GM12873 (cell line): ENCODE data around the gene AIM2.

Experiments used
- TF ChIP-seq, protein P1 (sequence below): IDR thresholded peaks from 2 replicates; pipeline ENCODE4 v1.5.1; 2012; ENCODE audit warnings: low read depth, mild to moderate bottlenecking, moderate library complexity, low read length, control low read depth; ENCODE audit not compliant: insufficient read depth; ENCODE audit errors: missing control alignments

The AIM2 gene

GRCh38 chr1:159071970-159072582 is 4.5 kb downstream of the AIM2 start:
- TF ChIP-seq, protein P1, sequence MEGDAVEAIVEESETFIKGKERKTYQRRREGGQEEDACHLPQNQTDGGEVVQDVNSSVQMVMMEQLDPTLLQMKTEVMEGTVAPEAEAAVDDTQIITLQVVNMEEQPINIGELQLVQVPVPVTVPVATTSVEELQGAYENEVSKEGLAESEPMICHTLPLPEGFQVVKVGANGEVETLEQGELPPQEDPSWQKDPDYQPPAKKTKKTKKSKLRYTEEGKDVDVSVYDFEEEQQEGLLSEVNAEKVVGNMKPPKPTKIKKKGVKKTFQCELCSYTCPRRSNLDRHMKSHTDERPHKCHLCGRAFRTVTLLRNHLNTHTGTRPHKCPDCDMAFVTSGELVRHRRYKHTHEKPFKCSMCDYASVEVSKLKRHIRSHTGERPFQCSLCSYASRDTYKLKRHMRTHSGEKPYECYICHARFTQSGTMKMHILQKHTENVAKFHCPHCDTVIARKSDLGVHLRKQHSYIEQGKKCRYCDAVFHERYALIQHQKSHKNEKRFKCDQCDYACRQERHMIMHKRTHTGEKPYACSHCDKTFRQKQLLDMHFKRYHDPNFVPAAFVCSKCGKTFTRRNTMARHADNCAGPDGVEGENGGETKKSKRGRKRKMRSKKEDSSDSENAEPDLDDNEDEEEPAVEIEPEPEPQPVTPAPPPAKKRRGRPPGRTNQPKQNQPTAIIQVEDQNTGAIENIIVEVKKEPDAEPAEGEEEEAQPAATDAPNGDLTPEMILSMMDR, result peak; percentile 65

GRCh38 chr1:159068886-159069285 is 7.7 kb downstream of the AIM2 start:
- TF ChIP-seq, protein P1, result no peak

DNA sequence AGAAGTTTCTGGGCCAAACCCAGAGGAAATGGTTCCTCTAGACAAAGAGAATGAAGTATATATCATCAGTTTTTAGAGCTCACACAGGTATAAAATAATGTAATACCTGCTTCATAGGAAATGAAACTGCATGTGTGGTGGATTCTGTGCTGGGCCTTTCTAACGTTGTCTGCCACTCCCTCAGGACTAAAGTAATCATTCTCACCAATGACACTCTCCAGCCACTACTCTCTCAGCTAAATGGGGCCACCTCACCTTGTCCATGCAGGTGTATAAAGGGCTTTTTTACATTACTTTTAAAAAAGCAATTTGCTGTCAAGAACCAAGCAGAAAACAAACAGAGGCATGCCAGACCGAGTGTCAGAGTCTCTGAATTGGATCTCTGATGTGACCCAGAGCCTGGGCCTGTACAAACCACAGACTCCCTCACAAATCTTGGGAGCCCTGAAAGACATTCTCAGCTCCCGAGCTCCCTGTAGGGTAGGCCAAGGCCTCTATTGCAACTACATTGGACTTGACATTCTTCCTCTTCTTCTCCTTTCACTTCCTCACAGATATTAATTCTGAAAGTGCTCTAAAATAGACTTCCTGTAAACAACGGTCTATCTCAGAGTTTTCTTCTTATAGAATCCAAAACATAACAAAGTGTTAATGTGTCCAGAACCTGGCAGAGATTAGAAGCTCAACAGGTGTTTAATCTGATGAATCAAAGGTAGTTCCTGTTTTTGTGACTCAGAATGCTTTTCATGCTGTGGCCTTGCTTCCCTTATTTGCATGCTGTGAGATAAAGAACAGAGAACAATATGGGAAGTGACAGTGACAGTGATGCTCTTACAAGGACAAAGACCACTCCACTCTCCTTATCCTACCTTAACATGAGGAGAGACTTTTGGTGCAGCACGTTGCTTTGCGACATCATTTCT is 8.6 kb downstream of the AIM2 start:
- TF ChIP-seq, protein P1, result no peak

DNA sequence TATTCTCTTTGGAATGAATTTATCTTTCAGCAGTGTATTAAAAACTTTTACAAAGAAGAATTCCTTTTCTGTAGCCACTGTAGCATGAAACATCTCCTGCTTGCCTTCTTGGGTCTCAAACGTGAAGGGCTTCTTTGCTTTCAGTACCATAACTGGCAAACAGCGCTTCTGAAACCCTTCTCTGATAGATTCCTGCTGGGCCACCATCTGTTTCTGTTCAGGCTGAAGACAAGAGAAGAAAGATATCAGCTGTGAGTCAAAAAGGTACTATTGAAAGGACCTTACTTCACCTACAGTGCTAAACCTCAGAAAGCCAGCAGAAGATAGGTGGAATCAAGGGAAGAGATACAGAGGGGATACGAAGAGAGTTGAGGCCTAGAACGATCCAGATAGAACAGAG is 10.5 kb downstream of the AIM2 start:
- TF ChIP-seq, protein P1, result no peak

- TF ChIP-seq, protein P1, result no peak
Observed at GRCh38 chr1:159065106-159065505, 11.5 kb downstream of the AIM2 start.

DNA sequence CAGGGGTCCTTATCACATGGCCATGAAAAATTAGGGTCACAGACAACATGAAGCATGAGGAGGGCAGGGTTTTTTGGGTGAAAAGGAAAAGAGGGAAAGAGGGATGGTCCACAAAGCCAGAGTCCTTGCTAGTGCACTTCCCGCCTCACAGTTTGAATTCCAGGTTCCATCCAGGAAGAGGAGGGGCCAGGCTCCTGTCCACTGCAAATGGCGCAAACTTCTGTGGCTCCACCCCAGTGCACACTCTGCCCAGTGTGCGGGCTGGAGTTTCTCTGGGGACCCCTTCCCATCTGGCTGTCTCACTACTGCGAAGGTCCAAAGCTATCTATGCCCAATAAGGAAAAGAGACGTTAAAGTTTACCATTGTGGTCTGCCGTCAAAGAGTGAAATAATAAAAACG is 17.8 kb downstream of the AIM2 start:
- TF ChIP-seq, protein P1, result no peak

DNA sequence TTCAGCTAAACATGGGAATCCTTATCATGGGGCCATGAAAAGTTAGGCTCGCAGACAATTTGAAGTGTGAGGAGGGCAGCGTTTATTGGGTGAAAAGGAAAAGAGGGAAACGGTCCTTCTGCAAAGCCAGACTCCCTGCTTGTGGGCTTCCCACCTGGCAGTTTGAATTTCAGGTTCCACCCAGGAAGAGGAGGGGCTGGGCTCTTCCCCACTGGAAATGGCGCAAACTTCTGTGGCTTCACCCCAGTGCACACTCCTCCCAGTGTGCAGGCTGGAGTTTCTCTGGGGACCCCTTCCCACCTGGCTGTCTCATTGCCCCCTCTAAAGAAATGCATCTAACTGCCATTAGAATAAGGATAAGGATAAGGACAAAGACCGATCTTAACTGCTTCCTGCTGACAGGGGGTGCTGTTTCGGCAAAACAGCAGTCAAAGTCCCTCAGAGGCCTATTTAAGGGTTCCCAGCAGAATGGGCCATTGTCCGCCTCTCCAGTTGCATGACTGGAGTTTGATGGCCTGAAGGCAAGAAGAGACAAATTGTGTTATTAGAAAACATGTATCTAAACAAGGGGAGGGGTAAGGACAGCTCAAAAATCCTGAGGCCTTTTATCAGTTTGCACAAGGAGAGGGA is 20.4 kb downstream of the AIM2 start:
- TF ChIP-seq, protein P1, result peak; percentile 32
